Measurements from ENCODE around the gene LRP1.

DNA sequence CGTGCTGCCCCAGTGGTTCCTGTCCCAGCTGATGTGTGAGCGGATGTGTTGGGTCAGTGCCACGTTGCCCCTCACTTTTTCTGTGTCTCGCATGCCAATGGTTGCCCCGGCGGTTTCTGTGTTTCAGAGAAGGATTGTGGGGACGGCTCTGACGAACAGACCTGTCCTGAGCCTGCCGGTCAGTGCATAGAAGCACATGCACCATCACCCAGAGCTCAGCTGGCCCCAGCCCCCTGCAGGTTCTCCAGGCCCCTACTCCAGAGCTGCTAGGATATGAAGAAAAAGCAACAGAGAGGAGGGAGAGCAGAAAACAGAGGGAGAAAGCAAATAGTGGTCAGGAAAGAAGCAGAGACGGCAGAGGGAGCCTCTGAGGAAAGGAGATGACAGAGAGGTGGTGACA is 39.8 kb downstream of the LRP1 start:
- no peak for TF ChIP-seq POLR2AphosphoS5 (IDR thresholded peaks at IDR 0.05; ENCODE audit: low read depth)
- TF ChIP-seq, protein P1, sequence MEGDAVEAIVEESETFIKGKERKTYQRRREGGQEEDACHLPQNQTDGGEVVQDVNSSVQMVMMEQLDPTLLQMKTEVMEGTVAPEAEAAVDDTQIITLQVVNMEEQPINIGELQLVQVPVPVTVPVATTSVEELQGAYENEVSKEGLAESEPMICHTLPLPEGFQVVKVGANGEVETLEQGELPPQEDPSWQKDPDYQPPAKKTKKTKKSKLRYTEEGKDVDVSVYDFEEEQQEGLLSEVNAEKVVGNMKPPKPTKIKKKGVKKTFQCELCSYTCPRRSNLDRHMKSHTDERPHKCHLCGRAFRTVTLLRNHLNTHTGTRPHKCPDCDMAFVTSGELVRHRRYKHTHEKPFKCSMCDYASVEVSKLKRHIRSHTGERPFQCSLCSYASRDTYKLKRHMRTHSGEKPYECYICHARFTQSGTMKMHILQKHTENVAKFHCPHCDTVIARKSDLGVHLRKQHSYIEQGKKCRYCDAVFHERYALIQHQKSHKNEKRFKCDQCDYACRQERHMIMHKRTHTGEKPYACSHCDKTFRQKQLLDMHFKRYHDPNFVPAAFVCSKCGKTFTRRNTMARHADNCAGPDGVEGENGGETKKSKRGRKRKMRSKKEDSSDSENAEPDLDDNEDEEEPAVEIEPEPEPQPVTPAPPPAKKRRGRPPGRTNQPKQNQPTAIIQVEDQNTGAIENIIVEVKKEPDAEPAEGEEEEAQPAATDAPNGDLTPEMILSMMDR (IDR thresholded peaks at IDR 0.05; ENCODE audit: insufficient read depth, low read length) = no peak
- TF ChIP-seq, protein P2, sequence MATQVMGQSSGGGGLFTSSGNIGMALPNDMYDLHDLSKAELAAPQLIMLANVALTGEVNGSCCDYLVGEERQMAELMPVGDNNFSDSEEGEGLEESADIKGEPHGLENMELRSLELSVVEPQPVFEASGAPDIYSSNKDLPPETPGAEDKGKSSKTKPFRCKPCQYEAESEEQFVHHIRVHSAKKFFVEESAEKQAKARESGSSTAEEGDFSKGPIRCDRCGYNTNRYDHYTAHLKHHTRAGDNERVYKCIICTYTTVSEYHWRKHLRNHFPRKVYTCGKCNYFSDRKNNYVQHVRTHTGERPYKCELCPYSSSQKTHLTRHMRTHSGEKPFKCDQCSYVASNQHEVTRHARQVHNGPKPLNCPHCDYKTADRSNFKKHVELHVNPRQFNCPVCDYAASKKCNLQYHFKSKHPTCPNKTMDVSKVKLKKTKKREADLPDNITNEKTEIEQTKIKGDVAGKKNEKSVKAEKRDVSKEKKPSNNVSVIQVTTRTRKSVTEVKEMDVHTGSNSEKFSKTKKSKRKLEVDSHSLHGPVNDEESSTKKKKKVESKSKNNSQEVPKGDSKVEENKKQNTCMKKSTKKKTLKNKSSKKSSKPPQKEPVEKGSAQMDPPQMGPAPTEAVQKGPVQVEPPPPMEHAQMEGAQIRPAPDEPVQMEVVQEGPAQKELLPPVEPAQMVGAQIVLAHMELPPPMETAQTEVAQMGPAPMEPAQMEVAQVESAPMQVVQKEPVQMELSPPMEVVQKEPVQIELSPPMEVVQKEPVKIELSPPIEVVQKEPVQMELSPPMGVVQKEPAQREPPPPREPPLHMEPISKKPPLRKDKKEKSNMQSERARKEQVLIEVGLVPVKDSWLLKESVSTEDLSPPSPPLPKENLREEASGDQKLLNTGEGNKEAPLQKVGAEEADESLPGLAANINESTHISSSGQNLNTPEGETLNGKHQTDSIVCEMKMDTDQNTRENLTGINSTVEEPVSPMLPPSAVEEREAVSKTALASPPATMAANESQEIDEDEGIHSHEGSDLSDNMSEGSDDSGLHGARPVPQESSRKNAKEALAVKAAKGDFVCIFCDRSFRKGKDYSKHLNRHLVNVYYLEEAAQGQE (IDR thresholded peaks at IDR 0.05; ENCODE audit: insufficient replicate concordance, low read depth) = no peak
